OCI-LY7 (cell line): ENCODE results near the gene C15orf62.

Experiments used
- CTCF ChIP-seq: fragments of 200-600 bp; sonication (generic); conservative IDR thresholded peaks from 2 replicates; pipeline ENCODE4 v1.5.1; 2014; ENCODE audit warnings: mild to moderate bottlenecking, antibody characterized with exemption, low read length, moderate library complexity, mixed read lengths
- EZH2phosphoT487 ChIP-seq: fragments of 200-600 bp; sonication (generic); IDR thresholded peaks from 2 replicates; pipeline ENCODE4 v1.6.1; 2018; ENCODE audit warnings: low read depth, borderline replicate concordance, mild to moderate bottlenecking, mixed run types, antibody characterized with exemption, low read length, moderate library complexity, mixed read lengths

- TF ChIP-seq EZH2phosphoT487 (no peak), CTCF (no peak)
These were observed 38.2 kb downstream of the C15orf62 start for GRCh38 chr15:40807888-40808461.
